ENCODE measurements around the gene TXNRD2.

The TXNRD2 gene

GRCh38 chr22:19828035-19828401, 113.6 kb downstream of the TXNRD2 start:
- DNase-seq (ENCODE audit: low read depth in 2 of 2, low spot score in 1 of 2) = no peak

GRCh38 chr22:19827341-19828034, 114.1 kb downstream of the TXNRD2 start:
- no peak for DNase-seq (ENCODE audit: low read depth in 2 of 2, low spot score in 1 of 2)

GRCh38 chr22:19826619-19826950, 115.0 kb downstream of the TXNRD2 start:
- DNase-seq (ENCODE audit: low read depth in 2 of 2, low spot score in 1 of 2) = no peak

DNA sequence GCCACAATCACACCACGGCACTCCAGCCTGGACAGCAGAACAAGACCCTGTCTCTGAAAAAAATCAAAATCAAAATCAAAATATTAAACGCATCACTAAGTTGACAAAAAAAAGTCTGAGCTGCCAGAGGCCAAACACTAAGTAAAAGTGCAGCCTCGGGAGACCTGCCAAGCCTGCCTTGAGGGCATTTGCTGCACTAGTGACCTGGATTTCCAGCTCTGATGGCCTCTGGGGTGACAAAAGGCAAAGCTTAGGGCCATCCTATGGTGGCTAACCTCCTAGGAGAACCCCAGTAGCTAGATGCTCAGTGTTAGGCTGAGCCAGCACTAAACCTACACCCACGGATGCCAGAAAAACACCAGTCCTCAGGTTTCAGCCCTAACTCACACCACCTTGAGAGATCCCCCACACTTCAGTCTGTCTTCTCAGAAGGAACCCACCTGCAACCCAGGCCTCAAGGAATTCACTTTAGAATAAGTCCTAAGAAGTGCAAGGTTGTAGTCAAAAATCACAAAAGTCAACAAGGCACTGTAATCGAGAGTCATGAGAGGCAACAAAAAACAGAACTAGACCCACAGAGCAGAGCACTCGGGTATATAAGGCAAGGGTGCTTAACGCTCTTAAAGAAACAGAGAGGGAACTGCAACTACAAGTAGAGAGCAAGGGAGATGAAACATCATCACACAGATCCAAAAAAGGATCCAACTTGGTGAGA, 115.6 kb downstream of the TXNRD2 start:
- DNase-seq (ENCODE audit: low read depth in 2 of 2, low spot score in 1 of 2) = no peak

All from stimulated activated CD8-positive, alpha-beta memory T cell treated with anti-CD3 and anti-CD28 coated beads, Interleukin-4, amount 100 ng/mL, for 1 hour (primary cell).